HCT116 (cell line): ENCODE results near the gene KCNC4.

Experiments
- CBX3 ChIP-seq: IDR thresholded peaks from 2 replicates; pipeline ENCODE4 v1.6.1; 2012; ENCODE audit warnings: low read depth
- EZH2phosphoT487 ChIP-seq: fragments of 200-600 bp; IDR thresholded peaks from 2 replicates; pipeline ENCODE4 v1.6.1; 2018; ENCODE audit warnings: antibody characterized with exemption, borderline replicate concordance
- TF ChIP-seq, protein P1 (sequence below), 3 experiments: fragments of 200-600 bp in 1 of 3; sonication (generic) in 1 of 3; IDR thresholded peaks in 2 of 3; conservative IDR thresholded peaks in 1 of 3; 2 replicates each; pipeline ENCODE4 v1.5.1; 2012 to 2017; ENCODE audit warnings: low read depth in 2 of 3, low read length in 2 of 3, antibody characterized with exemption in 1 of 3, borderline replicate concordance in 1 of 3, control low read depth in 1 of 3, mild to moderate bottlenecking in 1 of 3, mixed read lengths in 1 of 3, mixed run types in 1 of 3, moderate library complexity in 1 of 3; ENCODE audit not compliant: insufficient read depth in 1 of 3

DNA sequence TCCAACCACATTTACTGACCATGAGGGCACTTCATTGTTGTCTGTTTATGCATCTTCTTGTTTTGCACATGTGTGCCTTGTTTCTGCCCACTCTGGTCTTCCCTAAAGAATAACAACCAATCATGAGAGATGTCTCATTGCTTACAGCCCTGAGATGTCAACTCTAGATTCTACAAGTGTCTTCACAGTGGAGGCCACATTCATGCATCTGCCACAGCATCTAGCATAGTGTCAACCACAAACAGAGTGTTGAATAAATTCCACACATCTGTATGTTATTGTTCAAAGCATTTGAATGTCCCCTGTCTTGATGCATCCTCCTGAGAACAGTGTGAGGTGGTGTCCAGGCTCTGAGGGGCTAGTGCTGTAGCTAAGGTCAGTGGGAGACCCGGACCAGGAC, 43.1 kb downstream of the KCNC4 start:
- TF ChIP-seq, protein P1, sequence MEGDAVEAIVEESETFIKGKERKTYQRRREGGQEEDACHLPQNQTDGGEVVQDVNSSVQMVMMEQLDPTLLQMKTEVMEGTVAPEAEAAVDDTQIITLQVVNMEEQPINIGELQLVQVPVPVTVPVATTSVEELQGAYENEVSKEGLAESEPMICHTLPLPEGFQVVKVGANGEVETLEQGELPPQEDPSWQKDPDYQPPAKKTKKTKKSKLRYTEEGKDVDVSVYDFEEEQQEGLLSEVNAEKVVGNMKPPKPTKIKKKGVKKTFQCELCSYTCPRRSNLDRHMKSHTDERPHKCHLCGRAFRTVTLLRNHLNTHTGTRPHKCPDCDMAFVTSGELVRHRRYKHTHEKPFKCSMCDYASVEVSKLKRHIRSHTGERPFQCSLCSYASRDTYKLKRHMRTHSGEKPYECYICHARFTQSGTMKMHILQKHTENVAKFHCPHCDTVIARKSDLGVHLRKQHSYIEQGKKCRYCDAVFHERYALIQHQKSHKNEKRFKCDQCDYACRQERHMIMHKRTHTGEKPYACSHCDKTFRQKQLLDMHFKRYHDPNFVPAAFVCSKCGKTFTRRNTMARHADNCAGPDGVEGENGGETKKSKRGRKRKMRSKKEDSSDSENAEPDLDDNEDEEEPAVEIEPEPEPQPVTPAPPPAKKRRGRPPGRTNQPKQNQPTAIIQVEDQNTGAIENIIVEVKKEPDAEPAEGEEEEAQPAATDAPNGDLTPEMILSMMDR (IDR thresholded peaks at IDR 0.05 in 2 of 3, conservative IDR thresholded peaks at IDR 0.05 in 1 of 3; ENCODE audit: borderline replicate concordance in 1 of 3, insufficient read depth in 1 of 3, low read depth in 2 of 3, low read length in 2 of 3): no peak
- TF ChIP-seq CBX3 (no peak), EZH2phosphoT487 (no peak)
